ENCODE measurements around the gene SHROOM2. TPM values are rescaled to one million over a fixed set of nuclear protein-coding genes. Genes with fewer than 3 reads are reported as not detected.

SHROOM2 gene
- total RNA-seq, 2 donors from 2014 or later: 3.9 to 7.8 TPM

- DNase-seq: no peak
- H3K4me1 ChIP-seq: no peaks in the 10 kb centered on the region
- H3K36me3 ChIP-seq: no peaks in the 10 kb centered on the region
- no peak within 1 kb of the TSS for H3K4me3 ChIP-seq
- no peak for TF ChIP-seq CTCF (IDR thresholded peaks at IDR 0.05)
- H3K27me3 ChIP-seq: no peaks in the 10 kb centered on the region
- H3K9ac ChIP-seq (ENCODE audit: low read depth in 2 of 2, low read length in 2 of 2): no peak within 1 kb of the TSS
- intact Hi-C loops (cut with DNase I): no loop called here
- H3K9me3 ChIP-seq: no peaks in the 10 kb centered on the region
- no peak within 1 kb of the TSS for H3K27ac ChIP-seq
Measured at GRCh38 chrX:9966775-9967408, 180.7 kb downstream of the SHROOM2 start, which contains the start of gene CLDN34. Gene CLDN34 (plus strand): TSS chrX:9967358. CDS start chrX:9967358, 0 bp downstream.

- no peak for DNase-seq
- intact Hi-C loops (cut with DNase I): no loop called here
- TF ChIP-seq CTCF (IDR thresholded peaks at IDR 0.05): no peak
- Histone ChIP-seq H3K9ac (ENCODE audit: low read depth in 2 of 2, low read length in 2 of 2) (no peak overlapping the region), H3K9me3 (no peaks in the 10 kb centered on the region), H3K4me3 (no peak overlapping the region), H3K36me3 (no peaks in the 10 kb centered on the region), H3K27ac (no peak overlapping the region), H3K27me3 (no peaks in the 10 kb centered on the region), H3K4me1 (no peaks in the 10 kb centered on the region)
Measured at GRCh38 chrX:9977635-9978034, 191.4 kb downstream of the SHROOM2 start.

- Histone ChIP-seq H3K4me3 (no peak overlapping the region), H3K9me3 (no peaks in the 10 kb centered on the region), H3K27ac (no peak overlapping the region), H3K4me1 (no peaks in the 10 kb centered on the region), H3K36me3 (no peaks in the 10 kb centered on the region), H3K27me3 (no peaks in the 10 kb centered on the region), H3K9ac (ENCODE audit: low read depth in 2 of 2, low read length in 2 of 2) (no peak overlapping the region)
- intact Hi-C loops (cut with DNase I): no loop called here
- DNase-seq: no peak
- no peak for TF ChIP-seq CTCF (IDR thresholded peaks at IDR 0.05)
Measured at GRCh38 chrX:9980401-9980800, 194.2 kb downstream of the SHROOM2 start.

- no peak for TF ChIP-seq CTCF (IDR thresholded peaks at IDR 0.05)
- no peaks in the 10 kb centered on the region for H3K9me3 ChIP-seq
- H3K27ac ChIP-seq: no peak overlapping the region
Measured at GRCh38 chrX:9980927-9981326, 194.7 kb downstream of the SHROOM2 start.

GRCh38 chrX:9983441-9983840 is 197.2 kb downstream of the SHROOM2 start:
- H3K9ac ChIP-seq (ENCODE audit: low read depth in 2 of 2, low read length in 2 of 2): no peak overlapping the region
- no peaks in the 10 kb centered on the region for H3K4me1 ChIP-seq
- intact Hi-C loops (cut with DNase I): no loop called here
- no peak for TF ChIP-seq CTCF (IDR thresholded peaks at IDR 0.05)
- H3K9me3 ChIP-seq: no peaks in the 10 kb centered on the region
- H3K4me3 ChIP-seq: no peak overlapping the region
- no peak for DNase-seq
- no peaks in the 10 kb centered on the region for H3K27me3 ChIP-seq
- H3K27ac ChIP-seq: no peak overlapping the region
- H3K36me3 ChIP-seq: no peaks in the 10 kb centered on the region

More at GRCh38 chrX:9980927-9981326, 194.7 kb downstream of the SHROOM2 start:
- no peak overlapping the region for H3K9ac ChIP-seq (ENCODE audit: low read depth in 2 of 2, low read length in 2 of 2)
- no peaks in the 10 kb centered on the region for H3K27me3 ChIP-seq
- intact Hi-C loops (cut with DNase I): no loop called here
- H3K36me3 ChIP-seq: no peaks in the 10 kb centered on the region
- DNase-seq: no peak
- H3K4me1 ChIP-seq: no peaks in the 10 kb centered on the region
- no peak overlapping the region for H3K4me3 ChIP-seq

All from colonic mucosa (tissue), 4 donors.